Calu3 (cell line): ENCODE results near the gene SLC35F1. TPM values are rescaled to one million over a fixed set of nuclear protein-coding genes. Genes with fewer than 3 reads are reported as not detected.

Experiments
- BruUV-seq: library from RNA; stranded (reverse); fragments of 400-500 nt; replicated peaks from 2 replicates; lab custom pipeline; 2021; lab: Mats Ljungman, UMichigan
- CTCF ChIA-PET: fragments of 300-600 bp; sonication (Branson Sonifier 250); formaldehyde crosslinking; loops from one replicate; lab custom pipeline; 2022; ENCODE audit warnings: antibody characterized with exemption; lab: Charles Lee
- DNase-seq: peaks from one replicate; pipeline ENCODE4 v3.0.0; 2022
- H3K27ac Mint-ChIP-seq: one replicate; pipeline ENCODE4 v1.8.0; 2022; ENCODE audit warnings: mixed read lengths; ENCODE audit not compliant: unreplicated experiment
- H3K27me3 Mint-ChIP-seq: one replicate; pipeline ENCODE4 v1.8.0; 2022; ENCODE audit warnings: mixed read lengths; ENCODE audit not compliant: unreplicated experiment
- H3K36me3 Mint-ChIP-seq: one replicate; pipeline ENCODE4 v1.8.0; 2022; ENCODE audit warnings: mild to moderate bottlenecking, moderate library complexity, mixed read lengths; ENCODE audit not compliant: insufficient read depth, unreplicated experiment
- H3K4me1 Mint-ChIP-seq: one replicate; pipeline ENCODE4 v1.8.0; 2022; ENCODE audit warnings: mild to moderate bottlenecking, low read depth, mixed read lengths; ENCODE audit not compliant: unreplicated experiment
- H3K4me3 Mint-ChIP-seq: one replicate; pipeline ENCODE4 v1.8.0; 2022; ENCODE audit warnings: mild to moderate bottlenecking, low read depth, moderate library complexity, mixed read lengths; ENCODE audit not compliant: unreplicated experiment
- H3K9me3 Mint-ChIP-seq: one replicate; pipeline ENCODE4 v1.8.0; 2022; ENCODE audit warnings: low read depth, mixed read lengths; ENCODE audit not compliant: unreplicated experiment
- CTCF ChIP-seq: fragments of 200-600 bp; IDR thresholded peaks from one replicate; pipeline ENCODE4 v1.8.0; 2022; ENCODE audit warnings: antibody characterized with exemption; ENCODE audit not compliant: unreplicated experiment
- intact Hi-C: fragments of 100-400 bp; cut with micrococcal nuclease; formaldehyde crosslinking; loops from one replicate; pipeline ENCODE4 v1.10.0; 2022; ENCODE audit not compliant: unreplicated experiment
- total RNA-seq: library from RNA; stranded (reverse); gene quantifications from 2 replicates; pipeline ENCODE4 v1.2.3, GENCODE V29; 2022

Gene SLC35F1
- total RNA-seq, 1 experiment from 2014 or later: not detected

GRCh38 chr6:118141211-118141610 lies 234.1 kb downstream of the SLC35F1 start:
- Mint-ChIP-seq H3K4me1 (no peaks in the 10 kb centered on the region), H3K27ac (no peak overlapping the region), H3K27me3 (no peaks in the 10 kb centered on the region), H3K4me3 (no peak overlapping the region), H3K9me3 (no peaks in the 10 kb centered on the region), H3K36me3 (no peaks in the 10 kb centered on the region)
- no peak for DNase-seq
- TF ChIP-seq CTCF: no peak
- intact Hi-C loops: no loop called here
- BruUV-seq: no TSS peak
- CTCF ChIA-PET: no interaction called here

- intact Hi-C loops: no loop called here
- DNase-seq: no peak
- H3K27ac Mint-ChIP-seq: no peak overlapping the region
- H3K4me1 Mint-ChIP-seq: no peaks in the 10 kb centered on the region
- TF ChIP-seq CTCF: no peak
- no peaks in the 10 kb centered on the region for H3K27me3 Mint-ChIP-seq
- BruUV-seq: no TSS peak
- peaks cover 3% of the 10 kb centered on the region for H3K9me3 Mint-ChIP-seq
- no peak overlapping the region for H3K4me3 Mint-ChIP-seq
- no peaks in the 10 kb centered on the region for H3K36me3 Mint-ChIP-seq
- CTCF ChIA-PET: no interaction called here
Measured at GRCh38 chr6:118146584-118146983, 239.5 kb downstream of the SLC35F1 start.

GRCh38 chr6:118147511-118147910 lies 240.4 kb downstream of the SLC35F1 start:
- H3K4me1 Mint-ChIP-seq: no peaks in the 10 kb centered on the region
- CTCF ChIA-PET: no interaction called here

GRCh38 chr6:118148561-118148960 lies 241.5 kb downstream of the SLC35F1 start:
- no peak for DNase-seq
- Mint-ChIP-seq H3K4me1 (no peaks in the 10 kb centered on the region), H3K27me3 (no peaks in the 10 kb centered on the region), H3K36me3 (no peaks in the 10 kb centered on the region), H3K27ac (no peak overlapping the region), H3K9me3 (peaks cover 3% of the 10 kb centered on the region), H3K4me3 (no peak overlapping the region)
- intact Hi-C loops: no loop called here
- no peak for TF ChIP-seq CTCF
- BruUV-seq: no TSS peak
- CTCF ChIA-PET: no interaction called here

More at GRCh38 chr6:118147511-118147910, 240.4 kb downstream of the SLC35F1 start:
- Mint-ChIP-seq H3K4me3 (no peak overlapping the region), H3K27ac (no peak overlapping the region), H3K9me3 (peaks cover 3% of the 10 kb centered on the region), H3K27me3 (no peaks in the 10 kb centered on the region), H3K36me3 (no peaks in the 10 kb centered on the region)
- intact Hi-C loops: no loop called here
- DNase-seq: no peak
- BruUV-seq: no TSS peak
- no peak for TF ChIP-seq CTCF

- BruUV-seq: no TSS peak
Measured at GRCh38 chr6:118152524-118152923, 245.5 kb downstream of the SLC35F1 start.

More at GRCh38 chr6:118152524-118152923, 245.5 kb downstream of the SLC35F1 start:
- H3K9me3 Mint-ChIP-seq: peaks cover 3% of the 10 kb centered on the region
- no peak for DNase-seq
- intact Hi-C loops: no loop called here
- no peak for TF ChIP-seq CTCF
- H3K4me1 Mint-ChIP-seq: no peaks in the 10 kb centered on the region
- H3K36me3 Mint-ChIP-seq: no peaks in the 10 kb centered on the region
- CTCF ChIA-PET: no interaction called here
- no peaks in the 10 kb centered on the region for H3K27me3 Mint-ChIP-seq
- H3K27ac Mint-ChIP-seq: no peak overlapping the region
- no peak overlapping the region for H3K4me3 Mint-ChIP-seq
